Measurements from ENCODE around the gene VPS13D.
"Not testable (repeated sequence)": the region's sequence is repeated elsewhere in the genome, so short reads cannot be mapped to it uniquely, and the experiment has no call there.

The VPS13D gene

GRCh38 chr1:12196641-12197482, 33.0 kb upstream of the VPS13D start:
- DNase-seq (ENCODE audit: insufficient read length, low spot score) (no peak), FAIRE-seq (no peak)

GRCh38 chr1:12197483-12197880, 32.3 kb upstream of the VPS13D start:
- FAIRE-seq, result no peak
- DNase-seq (ENCODE audit: insufficient read length, low spot score), result no peak

GRCh38 chr1:12200208-12200607, 29.6 kb upstream of the VPS13D start:
- no peak for FAIRE-seq
- no peak for DNase-seq (ENCODE audit: insufficient read length, low spot score)

DNA sequence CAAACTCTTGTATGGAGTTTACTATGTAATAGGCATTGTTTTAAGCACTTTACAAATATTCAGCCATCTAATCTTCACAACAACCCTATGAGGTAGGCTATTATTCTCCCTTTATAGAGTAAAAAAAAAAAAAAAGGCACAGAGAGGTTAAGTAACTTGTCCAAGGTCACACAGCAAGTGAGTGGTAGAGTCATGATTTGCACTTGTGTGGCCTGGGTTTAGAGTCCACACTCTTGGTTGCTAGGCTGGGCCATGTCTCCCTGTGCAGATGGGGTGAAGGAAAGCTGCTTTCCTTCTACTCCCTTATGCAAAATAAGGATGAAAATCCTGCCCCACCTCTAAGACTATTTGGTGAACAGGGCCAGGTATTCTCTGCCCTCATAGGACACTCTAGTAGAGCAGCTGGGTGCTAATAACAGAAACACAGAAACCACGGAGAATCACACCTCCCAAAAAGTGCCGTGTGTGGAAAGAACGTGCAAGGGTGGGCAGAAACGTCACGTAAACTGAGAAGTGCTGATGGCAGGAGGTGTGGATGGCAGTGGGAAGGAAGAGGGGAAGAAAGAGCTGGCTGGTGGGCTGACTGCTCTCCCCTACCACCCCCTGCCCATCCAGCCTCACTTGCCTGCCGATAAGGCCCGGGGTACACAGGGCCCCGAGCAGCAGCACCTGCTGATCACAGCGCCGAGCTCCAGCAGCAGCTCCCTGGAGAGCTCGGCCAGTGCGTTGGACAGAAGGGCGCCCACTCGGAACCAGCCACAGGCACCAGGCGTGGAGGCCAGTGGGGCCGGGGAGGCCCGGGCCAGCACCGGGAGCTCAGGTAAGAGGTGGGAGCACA, 28.3 kb upstream of the VPS13D start:
- DNase-seq (ENCODE audit: insufficient read length, low spot score), result no peak
- FAIRE-seq, result no peak

- FAIRE-seq (no peak), DNase-seq (ENCODE audit: insufficient read length, low spot score) (no peak)
Measured at GRCh38 chr1:12202190-12202497, 27.7 kb upstream of the VPS13D start.

- no peak for FAIRE-seq
Measured at GRCh38 chr1:12202577-12202976, 27.3 kb upstream of the VPS13D start.

DNA sequence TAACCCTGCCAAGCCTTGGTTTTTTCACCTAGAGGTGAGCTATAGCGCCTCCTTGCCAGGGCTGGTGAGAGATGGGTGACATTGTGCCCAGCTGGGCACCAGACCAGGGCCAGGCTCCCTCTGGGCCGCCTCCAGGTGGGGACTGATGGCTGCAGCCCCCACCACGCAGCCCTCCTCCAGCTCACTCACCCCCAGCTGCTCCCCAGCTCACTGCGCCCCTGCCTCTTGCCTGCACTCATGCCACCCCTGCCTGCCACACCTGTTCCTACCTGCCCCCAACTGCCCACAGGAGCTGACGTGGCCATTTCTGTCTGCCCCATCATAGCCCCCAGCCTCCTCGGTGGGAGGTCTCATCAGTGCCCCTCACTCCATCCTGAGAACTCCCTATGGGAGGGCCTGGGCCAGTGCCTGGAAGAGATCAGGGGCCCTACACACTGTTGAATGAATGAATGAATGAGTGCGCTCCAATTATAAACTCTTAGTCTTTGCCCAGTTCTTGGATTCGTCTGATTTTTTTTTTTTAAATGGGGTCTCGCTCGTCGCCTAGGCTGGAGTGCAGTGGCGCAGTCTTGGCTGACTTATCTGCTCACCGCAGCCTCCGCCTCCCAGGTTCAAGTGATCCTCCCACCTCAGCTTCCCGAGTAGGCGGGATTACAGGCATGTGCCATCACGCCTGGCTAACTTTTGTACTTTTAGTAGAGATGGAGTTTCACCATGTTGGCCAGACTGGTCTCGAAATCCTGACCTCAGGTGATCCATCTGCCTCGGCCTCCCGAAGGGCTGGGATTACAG, 26.4 kb upstream of the VPS13D start:
- no peak for DNase-seq (ENCODE audit: insufficient read length, low spot score)
- no peak for FAIRE-seq

More at GRCh38 chr1:12202577-12202976, 27.3 kb upstream of the VPS13D start:
- no peak for DNase-seq (ENCODE audit: insufficient read length, low spot score)

DNA sequence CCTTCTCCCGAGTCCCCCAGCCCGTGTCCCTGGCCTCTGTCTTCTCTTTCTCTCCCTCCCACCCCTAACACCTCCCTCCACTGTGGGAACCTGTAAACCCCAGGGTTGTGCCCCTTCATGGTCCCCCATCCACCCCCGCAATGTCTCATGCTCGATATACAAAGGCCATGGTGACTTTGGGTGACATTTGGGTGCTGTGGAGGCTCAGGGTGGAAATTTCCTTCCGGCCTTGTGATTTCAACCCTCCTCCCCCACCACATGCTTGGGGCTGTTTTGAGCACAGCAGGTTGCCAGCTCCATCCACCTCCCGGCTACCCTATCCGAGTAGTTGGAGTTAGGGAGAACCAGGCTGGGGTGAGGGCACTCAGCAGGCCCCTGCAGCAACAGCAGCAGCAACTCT, 25.7 kb upstream of the VPS13D start:
- DNase-seq (ENCODE audit: insufficient read length, low spot score) (no peak), FAIRE-seq (no peak)

- DNase-seq (ENCODE audit: insufficient read length, low spot score), result no peak
- FAIRE-seq, result no peak
Measured at GRCh38 chr1:12204754-12205658, 24.8 kb upstream of the VPS13D start.

DNA sequence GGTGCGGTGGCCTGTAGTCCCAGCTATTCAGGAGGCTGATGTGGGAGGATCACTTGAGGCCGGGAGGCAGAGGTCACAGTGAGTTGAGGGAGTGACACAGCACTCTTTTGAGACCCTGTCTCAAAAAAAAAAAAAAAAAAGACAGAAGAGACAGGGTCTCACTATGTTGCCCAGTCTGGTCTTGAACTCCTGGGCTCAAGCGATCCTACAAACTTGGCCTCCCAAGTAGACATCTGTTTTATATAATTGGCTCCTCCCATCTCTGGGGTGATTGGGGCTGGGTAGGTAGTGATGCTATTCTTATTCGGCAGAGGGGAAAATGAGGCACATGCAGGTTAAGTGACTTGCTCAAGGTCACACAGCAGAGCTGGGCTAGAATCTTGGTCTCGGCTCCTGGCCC, 23.6 kb upstream of the VPS13D start:
- FAIRE-seq, result no peak
- DNase-seq (ENCODE audit: insufficient read length, low spot score), result no peak

GRCh38 chr1:12206792-12207424, 22.9 kb upstream of the VPS13D start:
- DNase-seq (ENCODE audit: insufficient read length, low spot score) (no peak), FAIRE-seq (no peak)

GRCh38 chr1:12208271-12208670, 21.6 kb upstream of the VPS13D start:
- DNase-seq (ENCODE audit: insufficient read length, low spot score) (no peak), FAIRE-seq (no peak)

GRCh38 chr1:12208764-12209494, 20.9 kb upstream of the VPS13D start:
- peak; percentile 40 for FAIRE-seq
- peak; percentile 79 for DNase-seq (ENCODE audit: insufficient read length, low spot score)

- DNase-seq (ENCODE audit: insufficient read length, low spot score), result no peak
- no peak for FAIRE-seq
Measured at GRCh38 chr1:12209495-12209832, 20.4 kb upstream of the VPS13D start.

DNA sequence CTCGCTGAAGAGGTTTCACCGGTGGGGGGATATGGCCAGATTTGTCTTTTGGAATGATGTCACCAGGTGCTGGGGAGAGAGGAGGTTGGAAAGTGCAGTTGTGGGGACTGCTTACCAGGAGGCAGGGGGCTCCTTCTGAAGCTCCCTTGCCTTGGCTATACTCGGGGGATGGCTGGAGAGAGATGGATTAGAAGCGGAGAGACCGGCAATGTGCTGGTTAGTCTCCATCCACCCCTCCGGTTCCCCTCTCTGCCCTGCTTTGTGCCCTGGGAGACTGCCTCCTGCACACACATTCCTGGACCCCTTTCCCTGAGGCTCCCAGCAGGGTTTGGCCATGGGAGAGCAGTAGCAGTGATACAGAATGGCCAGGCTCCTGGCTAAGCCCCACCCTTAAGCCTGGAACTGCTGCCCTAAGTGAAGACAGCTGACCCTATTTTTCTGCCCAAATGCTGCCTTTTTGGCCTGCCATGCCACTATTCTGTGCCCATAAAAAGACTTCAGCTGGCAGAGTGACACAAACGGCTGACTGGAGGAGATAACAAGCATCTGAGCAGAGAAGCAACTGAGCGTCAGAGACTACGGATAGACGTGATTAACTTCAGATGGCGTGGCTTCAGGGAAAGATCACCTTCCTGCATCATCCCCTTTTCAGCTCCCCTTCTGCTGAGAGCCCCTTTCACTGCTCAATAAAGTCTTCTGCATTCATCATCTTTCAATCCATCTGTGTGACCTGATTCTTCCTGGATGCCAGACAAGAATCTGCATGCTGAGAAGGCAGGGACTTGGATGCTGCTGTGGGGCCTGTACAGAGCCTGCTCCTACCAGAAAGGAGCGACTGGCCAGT, 14.5 kb upstream of the VPS13D start:
- DNase-seq (ENCODE audit: insufficient read length, low spot score) (no peak), FAIRE-seq (no peak)

DNA sequence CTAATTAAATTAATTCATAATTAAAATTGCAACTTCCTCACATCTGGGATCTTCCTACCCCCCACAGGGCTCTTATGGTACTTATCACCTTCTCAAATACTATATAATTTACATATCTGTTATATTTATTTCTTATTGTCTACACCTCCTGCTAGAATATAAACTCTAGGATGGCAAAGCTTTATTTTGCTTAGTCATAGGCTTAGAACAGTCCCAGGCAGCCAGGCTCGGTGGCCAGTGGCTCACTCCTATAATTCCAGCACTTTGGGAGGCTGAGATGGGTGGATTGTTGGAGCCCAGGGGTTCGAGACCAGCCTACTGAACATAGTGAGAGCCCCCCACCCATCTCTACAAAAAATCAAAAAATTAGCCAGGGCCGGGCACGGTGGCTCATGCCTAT, 10.0 kb upstream of the VPS13D start:
- FAIRE-seq, result no peak
- no peak for DNase-seq (ENCODE audit: insufficient read length, low spot score)

GRCh38 chr1:12220890-12221289, 8.9 kb upstream of the VPS13D start:
- DNase-seq (ENCODE audit: insufficient read length, low spot score) (no peak), FAIRE-seq (no peak)

- DNase-seq (ENCODE audit: insufficient read length, low spot score); FAIRE-seq: not testable (repeated sequence)
Measured at GRCh38 chr1:12222700-12223099, 7.1 kb upstream of the VPS13D start.

All from HTR-8/SVneo (cell line).